GM06990 (cell line): ENCODE measurements around the gene SSTR4.

Source experiments
- DNase-seq: peaks from one replicate; pipeline ENCODE4 v3.0.0-alpha.2; 2011; ENCODE audit not compliant: insufficient read length; ENCODE audit errors: extremely low read depth
- H3K27me3 ChIP-seq: replicated peaks from 2 replicates; pipeline ENCODE4 v1.6.0; 2011; ENCODE audit warnings: low read length; ENCODE audit not compliant: control insufficient read depth, insufficient read depth
- H3K36me3 ChIP-seq: 2 replicates; pipeline ENCODE4 v1.5.1; 2011; ENCODE audit warnings: low read length; ENCODE audit not compliant: control insufficient read depth, insufficient read depth
- H3K4me3 ChIP-seq: replicated peaks from 2 replicates; pipeline ENCODE4 v1.5.1; 2011; ENCODE audit warnings: low read depth, mild to moderate bottlenecking, control low read depth, low read length
- CTCF ChIP-seq: IDR thresholded peaks from 2 replicates; pipeline ENCODE4 v1.5.1; 2011; ENCODE audit warnings: low read length, control low read depth, mild to moderate bottlenecking, inconsistent platforms; ENCODE audit not compliant: insufficient read depth, poor library complexity, severe bottlenecking

The SSTR4 gene

DNA sequence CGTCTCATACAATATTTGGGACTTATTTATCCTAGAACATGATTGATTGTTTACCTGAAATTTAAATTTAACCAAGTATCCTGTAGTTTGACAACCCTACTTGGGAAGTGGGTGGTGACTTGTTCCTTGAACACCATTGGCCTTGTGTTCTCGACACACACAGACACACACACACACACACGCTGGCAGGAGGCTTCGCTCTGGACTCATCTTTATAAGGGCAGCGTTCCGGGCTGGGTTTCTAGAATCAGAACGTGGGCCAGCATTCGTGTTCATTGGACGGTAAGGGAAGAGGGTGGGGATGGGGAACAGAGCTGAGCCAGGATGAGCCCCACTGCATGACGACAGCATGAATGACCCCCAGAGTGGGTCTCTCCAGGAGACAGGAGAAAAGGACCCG is 16.2 kb upstream of the SSTR4 start:
- DNase-seq, result no peak
- Histone ChIP-seq H3K27me3 (no peaks in the 10 kb centered on the region), H3K4me3 (no peak overlapping the region), H3K36me3 (no peaks in the 10 kb centered on the region)
- TF ChIP-seq CTCF, result no peak

DNA sequence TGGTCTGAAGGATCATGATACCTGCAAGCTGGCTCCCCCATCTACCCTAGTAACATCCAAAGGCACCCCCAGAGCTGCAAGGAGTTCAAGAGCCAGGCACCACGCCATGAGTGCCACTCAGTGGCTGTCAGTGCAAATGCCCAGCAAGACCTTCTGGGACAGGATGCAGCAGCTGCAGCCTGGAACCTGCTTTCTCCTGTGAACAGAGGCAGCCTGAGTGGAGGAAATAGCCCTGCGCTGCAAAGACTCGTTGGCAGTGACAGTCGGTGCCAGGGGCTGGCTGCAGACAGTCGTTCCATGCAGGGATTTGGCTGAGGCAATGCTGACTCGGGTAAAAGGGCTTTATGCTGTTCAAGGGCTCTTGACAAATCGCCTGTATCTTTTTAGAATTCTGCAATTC is 15.7 kb upstream of the SSTR4 start:
- TF ChIP-seq CTCF, result no peak
- Histone ChIP-seq H3K4me3 (no peak overlapping the region), H3K36me3 (no peaks in the 10 kb centered on the region), H3K27me3 (no peaks in the 10 kb centered on the region)
- DNase-seq, result no peak

- H3K36me3 ChIP-seq, result no peaks in the 10 kb centered on the region
- H3K27me3 ChIP-seq, result no peaks in the 10 kb centered on the region
- TF ChIP-seq CTCF, result no peak
- no peak for DNase-seq
- no peak overlapping the region for H3K4me3 ChIP-seq
Observed at GRCh38 chr20:23020230-23021018, 14.7 kb upstream of the SSTR4 start.

- no peak for DNase-seq
- no peak for TF ChIP-seq CTCF
- Histone ChIP-seq H3K27me3 (no peaks in the 10 kb centered on the region), H3K4me3 (no peak overlapping the region), H3K36me3 (no peaks in the 10 kb centered on the region)
Observed at GRCh38 chr20:23021541-23021940, 13.6 kb upstream of the SSTR4 start.

GRCh38 chr20:23021951-23022350 is 13.2 kb upstream of the SSTR4 start:
- Histone ChIP-seq H3K36me3 (no peaks in the 10 kb centered on the region), H3K27me3 (no peaks in the 10 kb centered on the region), H3K4me3 (no peak overlapping the region)
- TF ChIP-seq CTCF, result no peak
- DNase-seq, result no peak

GRCh38 chr20:23022849-23023248 is 12.3 kb upstream of the SSTR4 start:
- no peak for DNase-seq
- no peaks in the 10 kb centered on the region for H3K36me3 ChIP-seq
- no peaks in the 10 kb centered on the region for H3K27me3 ChIP-seq
- no peak overlapping the region for H3K4me3 ChIP-seq
- TF ChIP-seq CTCF, result no peak
